GM18511 (cell line): ENCODE results near the gene ATG4D.
"Not testable (repeated sequence)": the region's sequence is repeated elsewhere in the genome, so short reads cannot be mapped to it uniquely, and the experiment has no call there.

Source experiments
- ATAC-seq: cut with Tn5 transposase; IDR thresholded peaks from one replicate; pipeline ENCODE4 v1.9.1; 2021; ENCODE audit warnings: mild to moderate bottlenecking, moderate library complexity; ENCODE audit not compliant: unreplicated experiment

The ATG4D gene

DNA sequence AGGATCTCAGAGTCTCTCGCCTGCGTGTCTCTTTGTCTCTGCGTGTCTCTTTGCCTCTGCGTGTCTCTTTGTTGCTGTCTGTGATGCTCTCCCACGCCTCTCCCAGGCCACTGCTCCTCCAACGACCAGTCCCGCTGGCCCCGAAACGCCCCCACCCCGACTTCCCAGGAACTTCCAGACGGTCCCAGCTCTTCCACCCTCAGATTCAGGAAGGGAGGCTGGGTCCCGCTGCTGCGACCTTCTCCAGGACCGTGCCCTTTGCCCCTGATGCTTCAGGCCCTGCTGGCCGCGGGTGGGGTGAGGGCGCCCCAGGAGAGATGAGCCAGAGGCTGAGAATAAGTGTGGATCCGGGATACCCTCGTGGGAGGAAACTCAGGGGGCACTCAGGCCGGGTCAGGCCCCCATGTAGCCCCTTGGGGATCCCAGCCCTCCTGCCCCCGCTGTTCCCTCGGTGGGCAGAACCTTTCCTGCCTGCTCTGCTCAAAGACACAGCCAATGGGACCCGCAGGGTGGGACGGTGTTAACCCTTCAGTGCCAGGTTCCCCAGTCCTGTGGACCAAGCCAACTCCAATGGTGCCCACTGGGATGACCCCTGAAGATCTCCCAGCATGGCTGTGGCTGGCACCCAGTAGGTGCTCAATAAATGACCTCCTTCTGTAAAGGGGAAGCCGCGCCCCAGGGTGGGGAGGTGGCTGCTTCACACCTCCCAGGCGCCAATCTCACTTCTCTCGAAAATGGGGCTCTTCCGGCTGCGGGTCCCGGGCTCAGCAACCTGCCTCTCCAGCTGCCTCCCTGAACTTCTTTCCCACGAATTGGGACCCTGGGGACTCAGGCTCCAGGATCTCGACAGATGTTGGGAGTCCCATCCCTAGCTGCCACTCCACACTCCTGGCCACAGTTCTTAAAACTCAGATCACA lies 25.0 kb upstream of the ATG4D start:
- no peak for ATAC-seq

- ATAC-seq: no peak
Observed at GRCh38 chr19:10519421-10519820, 24.3 kb upstream of the ATG4D start.

DNA sequence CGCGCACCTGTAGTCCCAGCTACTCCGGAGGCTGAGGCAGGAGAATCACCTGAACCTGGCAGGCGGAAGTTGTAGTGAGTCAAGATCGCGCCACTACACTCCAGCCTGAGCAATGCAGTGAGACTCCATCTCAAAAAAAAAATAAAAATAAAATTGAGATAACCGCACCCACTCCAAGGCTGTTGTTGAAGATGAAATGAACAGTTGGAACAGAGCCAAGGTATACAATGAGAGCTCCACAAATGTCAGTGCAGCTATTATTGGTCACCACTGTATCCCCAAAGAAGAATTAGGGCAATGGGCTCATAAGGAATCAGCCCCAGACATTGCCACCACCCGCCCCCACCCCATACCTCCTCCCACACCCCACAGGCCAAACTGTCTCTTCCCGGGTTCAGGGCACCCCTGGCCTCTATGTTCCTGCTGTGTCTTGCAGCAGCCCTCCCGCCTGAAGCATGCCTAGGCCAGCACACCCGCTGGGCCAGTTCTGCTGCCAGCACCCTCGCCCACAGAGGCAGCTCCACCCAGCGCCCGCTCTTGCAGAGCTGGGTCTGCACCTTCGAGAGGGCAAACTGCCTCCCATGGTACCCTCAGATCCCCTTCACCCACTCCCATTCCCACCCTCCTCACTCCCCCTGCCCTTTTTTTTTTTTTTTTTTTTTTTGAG lies 22.9 kb upstream of the ATG4D start:
- no peak for ATAC-seq

GRCh38 chr19:10521461-10522171 lies 22.1 kb upstream of the ATG4D start:
- ATAC-seq: no peak

GRCh38 chr19:10523135-10523636 lies 20.5 kb upstream of the ATG4D start:
- no peak for ATAC-seq

GRCh38 chr19:10525636-10526035 lies 18.1 kb upstream of the ATG4D start:
- ATAC-seq: no peak

GRCh38 chr19:10526887-10527286 lies 16.8 kb upstream of the ATG4D start:
- ATAC-seq: not testable (repeated sequence)

DNA sequence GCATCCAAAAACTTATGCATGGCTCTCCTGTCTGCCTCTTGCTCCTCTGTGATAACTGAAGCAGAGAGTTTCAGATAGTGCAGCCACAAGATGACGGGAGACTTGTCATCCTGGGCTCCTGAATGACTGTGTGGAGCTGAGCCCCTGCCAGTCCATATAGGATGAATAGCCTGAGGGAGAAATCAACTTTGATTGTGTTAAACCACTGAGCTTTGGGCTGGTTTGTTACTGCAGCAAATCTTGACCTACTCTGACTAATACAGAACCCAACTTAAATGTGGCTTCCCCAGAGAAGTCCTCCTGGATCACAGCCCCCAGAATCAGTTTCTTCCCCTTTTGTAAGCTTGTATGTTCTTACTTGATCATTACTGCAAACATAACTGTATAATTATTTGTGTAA lies 11.2 kb upstream of the ATG4D start:
- ATAC-seq: no peak

GRCh38 chr19:10533646-10534386 lies 9.9 kb upstream of the ATG4D start:
- no peak for ATAC-seq

- no peak for ATAC-seq
Observed at GRCh38 chr19:10535613-10536012, 8.1 kb upstream of the ATG4D start.

- no peak for ATAC-seq
Observed at GRCh38 chr19:10537668-10538067, 6.0 kb upstream of the ATG4D start.

GRCh38 chr19:10538204-10538983 lies 5.3 kb upstream of the ATG4D start:
- ATAC-seq: no peak

DNA sequence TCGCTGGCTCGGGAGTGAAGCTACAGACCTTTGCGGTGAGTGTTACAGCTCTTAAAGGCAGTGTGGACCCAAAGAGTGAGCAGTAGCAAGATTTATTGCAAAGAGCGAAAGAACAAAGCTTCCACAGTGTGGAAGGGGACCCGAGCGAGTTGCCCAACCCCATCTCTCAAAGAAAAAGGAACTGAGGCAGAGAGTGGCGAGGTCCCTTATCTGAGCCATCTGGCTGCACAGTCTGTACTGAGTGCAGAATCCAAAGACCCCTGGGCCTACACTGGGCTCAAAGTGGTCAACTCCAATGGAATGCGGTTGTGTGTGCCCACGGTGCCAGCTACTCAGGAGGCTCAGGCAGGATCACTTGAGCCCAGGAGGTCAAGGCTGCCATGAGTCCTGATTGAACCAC lies 4.7 kb upstream of the ATG4D start:
- ATAC-seq: not testable (repeated sequence)

- no peak for ATAC-seq
Observed at GRCh38 chr19:10543059-10543419, 665 bp upstream of the ATG4D start.

GRCh38 chr19:10544242-10544752 lies 593 bp downstream of the ATG4D start:
- ATAC-seq: no peak

- no peak for ATAC-seq
Observed at GRCh38 chr19:10544753-10545251, 1.1 kb downstream of the ATG4D start.

DNA sequence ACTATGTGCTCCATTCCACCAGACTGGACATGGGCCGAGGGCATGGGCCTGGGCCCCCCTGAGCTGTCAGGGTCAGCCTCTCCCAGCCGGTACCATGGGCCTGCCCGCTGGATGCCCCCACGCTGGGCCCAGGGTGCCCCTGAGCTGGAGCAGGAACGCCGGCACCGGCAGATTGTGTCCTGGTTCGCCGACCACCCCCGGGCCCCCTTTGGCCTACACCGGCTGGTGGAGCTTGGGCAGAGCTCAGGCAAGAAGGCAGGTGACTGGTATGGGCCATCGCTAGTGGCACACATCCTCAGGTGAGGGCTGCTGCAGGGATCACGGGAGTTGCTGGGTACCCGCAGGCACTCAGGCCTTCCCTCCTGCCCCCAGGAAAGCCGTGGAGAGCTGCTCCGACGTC lies 3.1 kb downstream of the ATG4D start:
- ATAC-seq: no peak

GRCh38 chr19:10548746-10549276 lies 5.1 kb downstream of the ATG4D start:
- no peak for ATAC-seq

GRCh38 chr19:10549733-10550132 lies 6.0 kb downstream of the ATG4D start:
- ATAC-seq: no peak
